Measurements from ENCODE around the gene GRIFIN. TPM values are rescaled to one million over a fixed set of nuclear protein-coding genes. Genes with fewer than 3 reads are reported as not detected.
A peak's percentile ranks its signal among the peaks of the same experiment; 100 is the strongest.

The GRIFIN gene
- total and polyA plus RNA-seq, 9 of the 15 experiments (the other 6 are each of a cell fraction or from before 2014, with no cell fraction given): not detected

DNA sequence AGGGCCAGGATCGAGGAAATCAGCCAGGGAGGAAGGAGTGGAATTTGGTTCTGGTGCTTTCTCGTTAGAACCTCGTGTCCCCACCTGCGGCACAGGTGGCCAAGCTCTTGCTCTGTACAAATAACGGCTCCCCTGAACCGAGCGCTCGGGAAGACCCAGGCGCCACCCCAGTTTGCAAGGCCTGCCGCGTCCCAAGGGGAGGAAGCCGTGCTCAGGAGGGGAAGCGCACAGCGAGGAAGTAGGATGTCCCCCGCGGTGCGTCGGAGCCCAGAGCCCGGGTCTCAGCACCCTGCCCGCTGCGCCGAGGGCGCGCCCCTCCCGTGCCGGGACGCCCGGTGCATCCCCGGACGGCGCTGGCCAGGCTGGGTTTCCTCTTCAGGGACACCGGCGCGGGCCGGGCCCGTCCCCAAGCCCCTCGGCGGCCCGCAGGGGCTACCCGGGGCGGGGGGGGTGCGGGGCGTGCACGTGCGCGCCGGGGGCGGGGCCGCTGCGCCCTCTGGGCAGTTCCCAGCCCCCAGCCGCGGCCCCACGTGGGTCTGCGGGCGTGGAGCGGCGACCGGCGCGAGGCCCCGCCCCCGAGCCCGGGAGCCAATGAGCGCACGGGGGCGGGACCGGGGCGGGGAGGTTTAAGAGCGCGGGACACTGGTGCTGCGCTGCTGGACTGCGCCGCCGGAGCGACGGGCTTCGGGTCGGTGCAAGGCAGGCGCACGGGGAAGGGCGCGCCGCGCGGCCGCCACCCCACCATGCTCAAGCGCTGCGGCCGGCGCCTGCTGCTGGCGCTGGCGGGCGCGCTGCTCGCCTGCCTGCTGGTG, 43.1 kb upstream of the GRIFIN start, which contains the start of gene LFNG (continued):
- TF ChIP-seq, protein P1, sequence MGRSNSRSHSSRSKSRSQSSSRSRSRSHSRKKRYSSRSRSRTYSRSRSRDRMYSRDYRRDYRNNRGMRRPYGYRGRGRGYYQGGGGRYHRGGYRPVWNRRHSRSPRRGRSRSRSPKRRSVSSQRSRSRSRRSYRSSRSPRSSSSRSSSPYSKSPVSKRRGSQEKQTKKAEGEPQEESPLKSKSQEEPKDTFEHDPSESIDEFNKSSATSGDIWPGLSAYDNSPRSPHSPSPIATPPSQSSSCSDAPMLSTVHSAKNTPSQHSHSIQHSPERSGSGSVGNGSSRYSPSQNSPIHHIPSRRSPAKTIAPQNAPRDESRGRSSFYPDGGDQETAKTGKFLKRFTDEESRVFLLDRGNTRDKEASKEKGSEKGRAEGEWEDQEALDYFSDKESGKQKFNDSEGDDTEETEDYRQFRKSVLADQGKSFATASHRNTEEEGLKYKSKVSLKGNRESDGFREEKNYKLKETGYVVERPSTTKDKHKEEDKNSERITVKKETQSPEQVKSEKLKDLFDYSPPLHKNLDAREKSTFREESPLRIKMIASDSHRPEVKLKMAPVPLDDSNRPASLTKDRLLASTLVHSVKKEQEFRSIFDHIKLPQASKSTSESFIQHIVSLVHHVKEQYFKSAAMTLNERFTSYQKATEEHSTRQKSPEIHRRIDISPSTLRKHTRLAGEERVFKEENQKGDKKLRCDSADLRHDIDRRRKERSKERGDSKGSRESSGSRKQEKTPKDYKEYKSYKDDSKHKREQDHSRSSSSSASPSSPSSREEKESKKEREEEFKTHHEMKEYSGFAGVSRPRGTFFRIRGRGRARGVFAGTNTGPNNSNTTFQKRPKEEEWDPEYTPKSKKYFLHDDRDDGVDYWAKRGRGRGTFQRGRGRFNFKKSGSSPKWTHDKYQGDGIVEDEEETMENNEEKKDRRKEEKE (IDR thresholded peaks at IDR 0.05; ENCODE audit: borderline replicate concordance in 1 of 2, control insufficient read depth in 1 of 2, low read depth in 2 of 2, low read length in 1 of 2): no peak
- TF ChIP-seq TCFL5 (CRISPR knock-in tag; conservative IDR thresholded peaks at IDR 0.05) (no peak), POLR2G (IDR thresholded peaks at IDR 0.05; ENCODE audit: low read depth, low read length) (peak; percentile 72), ATF7 (IDR thresholded peaks at IDR 0.05) (0 out of 2 replicates have a peak, but pooled peaks have one; percentile 7), EP300 (IDR thresholded peaks at IDR 0.05; ENCODE audit: low read length) (no peak), ZNF121 (CRISPR knock-in tag; conservative IDR thresholded peaks at IDR 0.05) (no peak), FOXM1 (IDR thresholded peaks at IDR 0.05; ENCODE audit: low read depth) (no peak), FOXM1 (CRISPR knock-in tag; IDR thresholded peaks at IDR 0.05; ENCODE audit: low read depth) (no peak), CGGBP1 (CRISPR knock-in tag; IDR thresholded peaks at IDR 0.05) (no peak), NCOA1 (IDR thresholded peaks at IDR 0.05; ENCODE audit: low read depth) (no peak), ZBTB40 (IDR thresholded peaks at IDR 0.05) (no peak), ZBTB40 (CRISPR knock-in tag; IDR thresholded peaks at IDR 0.05) (no peak), ZKSCAN3 (CRISPR knock-in tag; IDR thresholded peaks at IDR 0.05) (no peak), CCAR2 (IDR thresholded peaks at IDR 0.05; ENCODE audit: low read depth, low read length) (no peak)
- TF ChIP-seq, protein P2, sequence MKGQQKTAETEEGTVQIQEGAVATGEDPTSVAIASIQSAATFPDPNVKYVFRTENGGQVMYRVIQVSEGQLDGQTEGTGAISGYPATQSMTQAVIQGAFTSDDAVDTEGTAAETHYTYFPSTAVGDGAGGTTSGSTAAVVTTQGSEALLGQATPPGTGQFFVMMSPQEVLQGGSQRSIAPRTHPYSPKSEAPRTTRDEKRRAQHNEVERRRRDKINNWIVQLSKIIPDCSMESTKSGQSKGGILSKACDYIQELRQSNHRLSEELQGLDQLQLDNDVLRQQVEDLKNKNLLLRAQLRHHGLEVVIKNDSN (CRISPR knock-in tag; IDR thresholded peaks at IDR 0.05): peak; percentile 37; the same call in 1 of the 2 replicates
